Measurements from ENCODE around the gene ADAMTS5. TPM values are rescaled to one million over a fixed set of nuclear protein-coding genes. Genes with fewer than 3 reads are reported as not detected.

Gene ADAMTS5
- polyA plus RNA-seq, 1 donor (not counting 4 experiments of a cell fraction or from before 2014, with no cell fraction given), result 0.01 TPM

DNA sequence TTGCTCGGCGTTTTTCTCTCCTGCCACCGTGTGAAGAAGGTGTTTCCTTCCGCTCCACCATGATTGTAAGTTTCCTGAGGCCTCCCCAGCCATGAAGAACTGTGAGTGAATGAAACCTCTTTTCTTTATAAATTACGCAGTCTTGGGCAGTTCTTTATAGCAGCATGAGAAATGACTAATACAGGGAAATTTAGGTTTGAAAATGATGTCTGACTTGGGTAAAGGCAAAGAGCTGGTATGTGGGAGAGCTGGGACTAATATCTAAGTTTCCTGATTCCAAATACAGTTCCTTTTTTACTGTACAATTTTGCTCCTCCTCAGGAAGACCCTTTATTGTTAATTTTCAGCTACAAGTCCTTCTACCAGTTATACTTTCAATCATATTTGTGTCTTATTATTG lies 16.7 kb upstream of the ADAMTS5 start:
- Histone ChIP-seq H3K4me2 (ENCODE audit: control insufficient read depth, extremely low read depth, insufficient read depth, low read depth, low read length) (no peak overlapping the region), H3K4me3 (ENCODE audit: control insufficient read depth in 2 of 3, extremely low read depth in 1 of 3, insufficient read depth in 2 of 3, low read depth in 1 of 3, low read length in 3 of 3) (no peak overlapping the region), H4K20me1 (ENCODE audit: control insufficient read depth, extremely low read depth, insufficient read depth, low read length) (no peaks in the 10 kb centered on the region), H3K79me2 (ENCODE audit: control insufficient read depth, insufficient read depth, low read length) (no peaks in the 10 kb centered on the region), H3K9me3 (ENCODE audit: control insufficient read depth, low read depth, low read length) (no peaks in the 10 kb centered on the region), H3K9me1 (ENCODE audit: control insufficient read depth, extremely low read depth, insufficient read depth, low read length) (no peaks in the 10 kb centered on the region), H2AFZ (ENCODE audit: control insufficient read depth, low read length) (no peak overlapping the region), H3K27ac (ENCODE audit: control insufficient read depth, insufficient read depth, low read length) (no peak overlapping the region), H3K36me3 (ENCODE audit: control insufficient read depth in 2 of 2, extremely low read depth in 1 of 2, insufficient read depth in 2 of 2, low read length in 2 of 2) (no peaks in the 10 kb centered on the region), H3K27me3 (ENCODE audit: control insufficient read depth, extremely low read depth, insufficient read depth, low read length) (no peaks in the 10 kb centered on the region), H3K9ac (ENCODE audit: control insufficient read depth, extremely low read depth, insufficient read depth, low read length) (no peak overlapping the region), H3K4me1 (ENCODE audit: control insufficient read depth, extremely low read depth, insufficient read depth, low read length) (no peaks in the 10 kb centered on the region)
- FAIRE-seq (no peak), DNase-seq (ENCODE audit: low read depth, low spot score) (no peak)
- TF ChIP-seq EZH2 (IDR thresholded peaks at IDR 0.05; ENCODE audit: low read length) (no peak), CTCF (optimal IDR thresholded peaks at IDR 0.05 in 1 of 3, IDR thresholded peaks at IDR 0.05 in 1 of 3, conservative IDR thresholded peaks at IDR 0.05 in 1 of 3; ENCODE audit: extremely low read depth in 1 of 3, insufficient read depth in 2 of 3, low read length in 3 of 3) (no peak)
- dilution Hi-C loops (cut with MboI; ENCODE audit: extremely low pct_ligation_motif_present, low sequenced_read_pairs), result no loop called here

DNA sequence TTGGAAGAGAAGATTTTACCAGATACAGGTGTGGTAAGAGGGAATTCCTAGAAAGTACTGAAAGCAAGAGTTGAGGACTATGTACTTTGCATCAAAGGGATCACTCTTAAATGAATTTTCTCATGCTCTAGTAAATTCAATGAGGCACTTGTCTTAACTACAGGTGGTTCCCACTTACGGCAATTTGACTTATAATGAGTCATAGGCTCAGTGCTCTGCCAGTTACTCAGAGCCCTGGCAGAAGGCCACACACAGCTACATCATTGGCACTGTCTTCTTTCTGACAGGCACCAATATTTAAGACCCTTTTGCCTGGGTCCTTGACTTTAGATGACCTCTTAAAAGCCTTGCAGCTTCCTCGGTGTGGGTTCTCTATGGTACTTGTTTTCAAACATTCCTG lies 15.9 kb upstream of the ADAMTS5 start:
- Histone ChIP-seq H3K4me2 (ENCODE audit: control insufficient read depth, extremely low read depth, insufficient read depth, low read depth, low read length) (no peak overlapping the region), H3K27ac (ENCODE audit: control insufficient read depth, insufficient read depth, low read length) (no peak overlapping the region), H2AFZ (ENCODE audit: control insufficient read depth, low read length) (no peak overlapping the region), H4K20me1 (ENCODE audit: control insufficient read depth, extremely low read depth, insufficient read depth, low read length) (no peaks in the 10 kb centered on the region), H3K9ac (ENCODE audit: control insufficient read depth, extremely low read depth, insufficient read depth, low read length) (no peak overlapping the region), H3K9me3 (ENCODE audit: control insufficient read depth, low read depth, low read length) (no peaks in the 10 kb centered on the region), H3K79me2 (ENCODE audit: control insufficient read depth, insufficient read depth, low read length) (no peaks in the 10 kb centered on the region), H3K27me3 (ENCODE audit: control insufficient read depth, extremely low read depth, insufficient read depth, low read length) (no peaks in the 10 kb centered on the region), H3K4me1 (ENCODE audit: control insufficient read depth, extremely low read depth, insufficient read depth, low read length) (no peaks in the 10 kb centered on the region), H3K9me1 (ENCODE audit: control insufficient read depth, extremely low read depth, insufficient read depth, low read length) (no peaks in the 10 kb centered on the region), H3K36me3 (ENCODE audit: control insufficient read depth in 2 of 2, extremely low read depth in 1 of 2, insufficient read depth in 2 of 2, low read length in 2 of 2) (no peaks in the 10 kb centered on the region), H3K4me3 (ENCODE audit: control insufficient read depth in 2 of 3, extremely low read depth in 1 of 3, insufficient read depth in 2 of 3, low read depth in 1 of 3, low read length in 3 of 3) (no peak overlapping the region)
- FAIRE-seq, result peak; percentile 89
- DNase-seq (ENCODE audit: low read depth, low spot score), result peak; percentile 11
- TF ChIP-seq EZH2 (IDR thresholded peaks at IDR 0.05; ENCODE audit: low read length) (no peak), CTCF (optimal IDR thresholded peaks at IDR 0.05 in 1 of 3, IDR thresholded peaks at IDR 0.05 in 1 of 3, conservative IDR thresholded peaks at IDR 0.05 in 1 of 3; ENCODE audit: extremely low read depth in 1 of 3, insufficient read depth in 2 of 3, low read length in 3 of 3) (no peak)
- dilution Hi-C loops (cut with MboI; ENCODE audit: extremely low pct_ligation_motif_present, low sequenced_read_pairs), result no loop called here

Data from keratinocyte (primary cell).